ENCODE data around the gene DDX25. TPM values are rescaled to one million over a fixed set of nuclear protein-coding genes. Genes with fewer than 3 reads are reported as not detected.

DDX25 gene
- total RNA-seq, 2 donors from 2014 or later: 0.26 TPM; not detected in 1

GRCh38 chr11:125954945-125955640 is 50.8 kb downstream of the DDX25 start:
- TF ChIP-seq POLR2A (IDR thresholded peaks at IDR 0.05) (no peak), CTCF (IDR thresholded peaks at IDR 0.05) (no peak)
- no peak overlapping the region for H3K27ac ChIP-seq
- no peaks in the 10 kb centered on the region for H3K9me3 ChIP-seq
- no peaks in the 10 kb centered on the region for H3K36me3 ChIP-seq (replicated peaks in 1 of 2; ENCODE audit: insufficient read depth in 1 of 2, low read depth in 2 of 2)
- DNase-seq (no peak), ATAC-seq (no peak)
- intact Hi-C loops (cut with DNase I): no loop called here
- WGBS, 2 donors: 87 to 90% methylated on average over 11 to 14 of the region's 15 CpGs
- no peaks in the 10 kb centered on the region for H3K27me3 ChIP-seq
- peaks cover 26% of the 10 kb centered on the region for H3K4me1 ChIP-seq
- H3K4me3 ChIP-seq: no peak overlapping the region

- H3K27ac ChIP-seq: no peak overlapping the region
- H3K4me1 ChIP-seq: peaks cover 21% of the 10 kb centered on the region
- WGBS, 2 donors: 62 to 81% methylated on average over 2 of the region's 2 CpGs
Observed at GRCh38 chr11:125955856-125956255, 51.5 kb downstream of the DDX25 start.

GRCh38 chr11:125956391-125957134 is 52.3 kb downstream of the DDX25 start:
- 74 to 76% methylated on average over 22 of the region's 22 CpGs for WGBS, 2 donors
- Histone ChIP-seq H3K36me3 (replicated peaks in 1 of 2; ENCODE audit: insufficient read depth in 1 of 2, low read depth in 2 of 2) (no peaks in the 10 kb centered on the region), H3K27me3 (no peaks in the 10 kb centered on the region), H3K27ac (no peak overlapping the region), H3K4me1 (peaks cover 14% of the 10 kb centered on the region), H3K4me3 (no peak overlapping the region), H3K9me3 (no peaks in the 10 kb centered on the region)
- ATAC-seq: peak; percentile 22
- intact Hi-C loops (cut with DNase I): no loop called here
- TF ChIP-seq CTCF (IDR thresholded peaks at IDR 0.05) (no peak), POLR2A (IDR thresholded peaks at IDR 0.05) (no peak)
- DNase-seq: peak in 1 of 4 donors; percentile 37

More at GRCh38 chr11:125955856-125956255, 51.5 kb downstream of the DDX25 start:
- Histone ChIP-seq H3K9me3 (no peaks in the 10 kb centered on the region), H3K4me3 (no peak overlapping the region), H3K36me3 (replicated peaks in 1 of 2; ENCODE audit: insufficient read depth in 1 of 2, low read depth in 2 of 2) (no peaks in the 10 kb centered on the region), H3K27me3 (no peaks in the 10 kb centered on the region)
- no peak for TF ChIP-seq CTCF (IDR thresholded peaks at IDR 0.05)
- no peak for TF ChIP-seq POLR2A (IDR thresholded peaks at IDR 0.05)
- DNase-seq (no peak), ATAC-seq (no peak)
- intact Hi-C loops (cut with DNase I): no loop called here

GRCh38 chr11:125957618-125958332 is 53.5 kb downstream of the DDX25 start:
- TF ChIP-seq CTCF (IDR thresholded peaks at IDR 0.05): no peak
- no peak for TF ChIP-seq POLR2A (IDR thresholded peaks at IDR 0.05)
- Histone ChIP-seq H3K27me3 (no peaks in the 10 kb centered on the region), H3K9me3 (no peaks in the 10 kb centered on the region), H3K36me3 (replicated peaks in 1 of 2; ENCODE audit: insufficient read depth in 1 of 2, low read depth in 2 of 2) (no peaks in the 10 kb centered on the region), H3K4me3 (no peak overlapping the region), H3K4me1 (peaks cover 7% of the 10 kb centered on the region), H3K27ac (no peak overlapping the region)
- WGBS, 2 donors: 79 to 84% methylated on average over 14 of the region's 14 CpGs
- no peak for DNase-seq
- intact Hi-C loops (cut with DNase I): no loop called here
- ATAC-seq: no peak

All from body of pancreas (tissue), 4 donors.